ENCODE results near the gene SALL2.

DNA sequence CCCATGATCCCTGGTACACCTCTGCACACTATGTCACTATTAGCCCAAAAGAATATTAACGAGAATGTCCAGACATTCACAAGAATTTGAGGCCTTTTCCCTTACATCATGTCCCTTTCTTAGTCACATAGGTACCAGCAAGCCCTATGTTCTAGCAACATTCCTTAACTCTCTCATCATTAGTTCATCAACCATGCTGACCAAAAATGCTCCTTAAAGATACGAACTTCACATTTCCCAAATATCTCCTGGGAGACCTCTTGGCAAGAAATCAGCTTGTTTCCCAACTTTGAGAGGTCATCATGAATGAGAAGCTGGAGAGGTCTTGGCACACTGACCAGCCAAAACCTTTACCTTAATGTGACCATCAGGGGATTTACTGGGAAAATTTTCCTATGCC is 4.6 kb downstream of the SALL2 start:
- TF ChIP-seq, protein P1, sequence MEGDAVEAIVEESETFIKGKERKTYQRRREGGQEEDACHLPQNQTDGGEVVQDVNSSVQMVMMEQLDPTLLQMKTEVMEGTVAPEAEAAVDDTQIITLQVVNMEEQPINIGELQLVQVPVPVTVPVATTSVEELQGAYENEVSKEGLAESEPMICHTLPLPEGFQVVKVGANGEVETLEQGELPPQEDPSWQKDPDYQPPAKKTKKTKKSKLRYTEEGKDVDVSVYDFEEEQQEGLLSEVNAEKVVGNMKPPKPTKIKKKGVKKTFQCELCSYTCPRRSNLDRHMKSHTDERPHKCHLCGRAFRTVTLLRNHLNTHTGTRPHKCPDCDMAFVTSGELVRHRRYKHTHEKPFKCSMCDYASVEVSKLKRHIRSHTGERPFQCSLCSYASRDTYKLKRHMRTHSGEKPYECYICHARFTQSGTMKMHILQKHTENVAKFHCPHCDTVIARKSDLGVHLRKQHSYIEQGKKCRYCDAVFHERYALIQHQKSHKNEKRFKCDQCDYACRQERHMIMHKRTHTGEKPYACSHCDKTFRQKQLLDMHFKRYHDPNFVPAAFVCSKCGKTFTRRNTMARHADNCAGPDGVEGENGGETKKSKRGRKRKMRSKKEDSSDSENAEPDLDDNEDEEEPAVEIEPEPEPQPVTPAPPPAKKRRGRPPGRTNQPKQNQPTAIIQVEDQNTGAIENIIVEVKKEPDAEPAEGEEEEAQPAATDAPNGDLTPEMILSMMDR (IDR thresholded peaks at IDR 0.05): no peak
- TF ChIP-seq POLR2A (IDR thresholded peaks at IDR 0.05): no peak

All from adrenal gland (tissue), 5 donors.